GM12801 (cell line): ENCODE data around the gene DDOST.

ENCODE experiments used
- CTCF ChIP-seq: IDR thresholded peaks from one replicate; pipeline ENCODE4 v1.5.1; 2011; ENCODE audit warnings: control low read depth; ENCODE audit not compliant: insufficient read length; ENCODE audit errors: extremely low read depth

Gene DDOST

DNA sequence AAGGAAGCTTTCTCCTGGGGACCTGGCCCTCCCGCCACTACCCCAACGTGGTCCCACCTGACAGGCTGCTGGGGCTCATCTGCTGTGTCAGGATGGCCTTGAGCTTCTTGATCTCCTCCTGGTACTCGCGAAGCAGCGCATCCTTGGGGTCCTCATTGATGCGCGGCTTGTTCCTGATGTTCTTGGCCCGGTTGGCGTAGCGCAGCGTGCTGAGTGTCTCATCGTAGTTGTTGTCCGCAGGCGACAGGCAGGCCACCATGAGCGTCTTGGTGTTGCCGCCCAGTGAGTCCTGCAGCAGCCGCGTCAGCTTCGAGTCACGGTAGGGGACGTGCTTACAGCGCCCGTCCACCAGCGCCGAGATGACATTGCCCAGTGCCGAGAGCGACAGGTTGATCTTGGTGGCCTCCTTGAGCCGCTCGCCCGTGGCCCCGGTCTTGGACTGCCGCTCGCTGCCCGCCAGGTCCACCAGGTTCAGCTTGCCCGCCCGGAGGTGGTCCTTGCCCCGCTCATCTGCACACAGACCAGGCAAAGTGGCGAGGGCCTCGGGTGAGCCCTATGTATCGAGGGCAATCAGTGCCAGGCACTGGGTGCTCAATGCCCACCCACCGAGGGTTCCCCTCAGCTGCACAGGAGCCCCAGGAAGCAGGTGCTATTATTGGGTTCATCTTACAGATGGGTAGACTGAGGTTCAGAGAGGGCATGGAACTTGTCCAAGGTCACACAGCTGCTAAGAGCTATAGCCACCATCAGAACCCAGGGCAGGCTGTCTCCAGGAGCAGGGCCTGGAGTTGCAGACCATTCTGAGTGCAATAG is 43.4 kb upstream of the DDOST start:
- TF ChIP-seq CTCF, result no peak

- no peak for TF ChIP-seq CTCF
These were observed 42.1 kb upstream of the DDOST start for GRCh38 chr1:20703124-20703756.

- TF ChIP-seq CTCF, result no peak
These were observed 41.2 kb upstream of the DDOST start for GRCh38 chr1:20702416-20702815.

- TF ChIP-seq CTCF, result no peak
These were observed 40.7 kb upstream of the DDOST start for GRCh38 chr1:20701847-20702246.

GRCh38 chr1:20701446-20701845 is 40.3 kb upstream of the DDOST start:
- TF ChIP-seq CTCF, result no peak

GRCh38 chr1:20700636-20701215 is 39.6 kb upstream of the DDOST start:
- TF ChIP-seq CTCF, result no peak

DNA sequence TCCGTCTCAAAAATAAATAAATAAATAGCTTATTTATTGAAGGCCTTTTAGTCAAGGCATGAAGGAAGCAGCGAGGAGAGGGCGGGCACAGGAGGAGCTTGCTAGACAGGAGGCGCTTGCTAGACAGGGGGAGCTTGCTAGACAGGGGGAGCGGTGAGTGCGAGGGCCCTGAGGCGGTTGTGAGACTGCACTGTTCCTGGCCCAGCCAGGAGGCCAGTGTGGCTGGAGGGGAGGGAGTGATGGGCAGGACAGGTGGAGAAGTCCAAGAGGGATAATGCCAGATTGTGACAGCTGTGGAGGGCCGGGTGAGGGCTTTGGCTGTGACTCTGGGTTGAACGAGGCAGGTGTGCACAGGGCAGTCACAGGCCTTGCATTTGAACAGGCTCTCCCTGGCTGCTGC is 38.4 kb upstream of the DDOST start:
- no peak for TF ChIP-seq CTCF
